HT1080 (cell line): ENCODE measurements around the gene NLGN1. TPM values are rescaled to one million over a fixed set of nuclear protein-coding genes. Genes with fewer than 3 reads are reported as not detected.

Source experiments
- DNase-seq: peaks from one replicate; pipeline ENCODE4 v3.0.0-alpha.2; 2015; ENCODE audit warnings: low read depth
- total RNA-seq: library from RNA; depleted of rRNA; stranded (reverse); fragments of >200 nt; shearing (Covaris generic); gene quantifications from 2 replicates; pipeline ENCODE4 v1.2.3, GENCODE V29; 2014

The NLGN1 gene
- total RNA-seq, 1 experiment from 2014 or later: 1.6 TPM

- DNase-seq: no peak
These were observed 235.4 kb downstream of the NLGN1 start for GRCh38 chr3:173632945-173633344.

DNA sequence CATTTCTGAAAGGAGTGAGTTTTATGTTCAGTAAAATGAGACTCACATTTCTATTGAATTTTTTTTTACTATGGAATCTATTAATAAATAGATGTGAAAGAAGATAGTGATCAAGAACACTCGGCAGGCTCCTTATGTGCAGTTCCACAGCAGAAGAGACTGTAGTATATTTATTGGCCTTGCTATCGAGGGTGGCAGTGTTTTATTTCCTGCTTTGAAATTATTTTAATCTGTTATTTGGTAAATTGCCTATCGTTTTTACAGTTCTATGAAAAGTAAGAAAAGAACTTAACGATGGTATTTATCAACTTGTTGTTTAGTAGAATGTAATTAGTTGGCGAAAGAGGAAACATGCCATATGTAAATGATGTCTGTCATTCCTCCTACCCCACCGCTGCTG is 238.3 kb downstream of the NLGN1 start:
- DNase-seq: no peak

GRCh38 chr3:173639098-173639497 is 241.6 kb downstream of the NLGN1 start:
- DNase-seq: no peak

DNA sequence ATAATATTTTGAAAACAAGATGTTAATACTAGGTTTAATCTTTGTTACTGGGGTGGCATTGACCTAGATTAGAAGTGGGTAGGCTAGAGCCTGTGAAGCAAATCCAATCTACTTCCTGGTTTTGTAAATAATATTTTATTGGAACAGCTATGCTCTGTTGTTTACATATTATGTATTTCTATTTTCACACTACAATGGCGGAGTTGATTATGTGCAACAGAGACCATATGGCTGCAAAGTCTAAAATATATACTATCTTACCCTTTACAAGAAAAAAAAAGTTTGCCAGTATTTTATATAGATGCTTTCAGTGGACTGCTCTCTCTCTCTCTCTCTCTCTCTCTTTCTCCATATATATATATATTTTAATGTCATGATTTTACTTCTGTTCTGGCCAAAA is 244.2 kb downstream of the NLGN1 start:
- DNase-seq: no peak

GRCh38 chr3:173644086-173645082 is 246.8 kb downstream of the NLGN1 start:
- DNase-seq: no peak

- no peak for DNase-seq
These were observed 253.1 kb downstream of the NLGN1 start for GRCh38 chr3:173650596-173650995.

DNA sequence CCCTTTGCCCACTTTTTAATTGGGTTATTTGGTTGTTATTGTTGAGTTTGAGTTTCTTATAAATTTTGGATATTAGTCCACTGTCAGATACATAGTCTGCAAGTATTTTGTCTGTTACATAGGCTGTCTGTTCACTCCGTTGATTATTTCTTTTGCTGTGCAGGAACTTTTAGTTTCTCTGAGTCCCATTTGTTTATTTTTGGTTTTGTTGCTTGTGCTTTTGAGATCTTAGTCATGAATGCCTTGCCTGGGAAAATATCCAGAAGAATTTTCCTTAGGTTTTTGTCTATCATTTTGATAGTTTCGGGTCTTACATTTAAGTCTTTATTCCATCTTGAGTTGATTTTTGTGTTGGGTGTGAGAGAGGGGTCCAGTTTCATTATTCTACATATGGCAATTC is 254.5 kb downstream of the NLGN1 start:
- DNase-seq: no peak

- peak; percentile 74 for DNase-seq
These were observed 256.2 kb downstream of the NLGN1 start for GRCh38 chr3:173653781-173654180.

- DNase-seq: no peak
These were observed 262.4 kb downstream of the NLGN1 start for GRCh38 chr3:173659972-173660371.

GRCh38 chr3:173660645-173661299 is 263.2 kb downstream of the NLGN1 start:
- DNase-seq: peak; percentile 71

- DNase-seq: no peak
These were observed 266.2 kb downstream of the NLGN1 start for GRCh38 chr3:173663696-173664111.

DNA sequence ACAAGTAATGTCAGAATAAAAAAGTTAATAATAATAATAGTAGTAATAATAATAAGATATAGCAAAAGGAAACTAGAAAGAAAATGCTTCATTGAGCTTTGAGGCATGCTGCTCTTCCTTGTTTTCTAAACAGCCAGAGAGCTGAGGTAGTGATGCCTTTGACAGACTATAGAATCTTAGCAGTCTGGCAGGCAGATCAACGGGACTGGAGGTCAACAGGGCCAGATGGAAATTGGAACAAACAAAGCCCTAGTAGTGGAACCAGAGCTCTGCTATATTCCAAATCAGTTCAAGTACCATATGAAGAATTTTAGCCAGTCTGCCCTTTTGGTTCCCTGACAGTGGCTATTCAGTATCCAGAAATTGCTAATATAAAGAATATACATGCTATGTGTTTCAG is 278.6 kb downstream of the NLGN1 start:
- no peak for DNase-seq

- DNase-seq: no peak
These were observed 283.7 kb downstream of the NLGN1 start for GRCh38 chr3:173681188-173681678.

DNA sequence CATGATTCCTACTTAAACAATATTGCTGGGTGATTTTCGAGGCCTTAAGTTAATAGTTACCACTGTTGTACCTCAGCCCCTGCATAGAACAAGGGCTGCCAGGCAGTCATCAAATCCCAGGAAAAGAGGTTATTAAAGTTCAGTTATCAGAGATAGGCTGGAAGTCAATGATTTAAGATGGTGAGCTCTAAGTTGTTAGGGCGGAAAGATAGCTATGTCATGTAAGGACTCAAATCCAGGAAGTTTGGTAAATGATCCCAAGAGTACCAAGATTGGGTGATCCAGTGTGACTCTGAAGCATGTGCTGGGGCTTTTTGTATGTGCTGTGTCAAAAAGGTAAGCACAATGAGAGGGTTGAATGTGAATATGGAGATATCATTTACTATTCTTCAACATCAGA is 287.9 kb downstream of the NLGN1 start:
- DNase-seq: no peak

- DNase-seq: no peak
These were observed 290.8 kb downstream of the NLGN1 start for GRCh38 chr3:173688216-173688842.

GRCh38 chr3:173690542-173691180 is 293.1 kb downstream of the NLGN1 start:
- DNase-seq: no peak

DNA sequence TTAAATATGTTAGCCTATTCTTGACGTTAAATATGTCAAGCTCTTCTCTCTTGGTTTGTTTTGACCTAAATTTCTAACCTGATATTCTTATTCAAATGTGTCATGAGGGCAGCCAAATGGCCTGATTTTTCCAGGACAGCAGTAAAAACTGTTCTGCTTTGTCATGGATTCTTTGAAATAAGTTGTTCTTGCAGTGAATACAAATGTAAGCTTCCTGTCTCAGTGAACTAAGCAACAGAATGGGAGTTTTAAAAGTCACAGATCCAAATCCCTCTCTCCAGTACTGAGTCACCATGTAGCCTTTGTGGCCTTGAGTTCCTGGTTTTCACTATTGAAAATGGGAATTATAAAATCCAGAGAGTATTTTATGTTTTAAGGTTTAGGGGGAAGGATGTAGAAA is 301.8 kb downstream of the NLGN1 start:
- DNase-seq: no peak

- no peak for DNase-seq
These were observed 302.8 kb downstream of the NLGN1 start for GRCh38 chr3:173700336-173700735.

DNA sequence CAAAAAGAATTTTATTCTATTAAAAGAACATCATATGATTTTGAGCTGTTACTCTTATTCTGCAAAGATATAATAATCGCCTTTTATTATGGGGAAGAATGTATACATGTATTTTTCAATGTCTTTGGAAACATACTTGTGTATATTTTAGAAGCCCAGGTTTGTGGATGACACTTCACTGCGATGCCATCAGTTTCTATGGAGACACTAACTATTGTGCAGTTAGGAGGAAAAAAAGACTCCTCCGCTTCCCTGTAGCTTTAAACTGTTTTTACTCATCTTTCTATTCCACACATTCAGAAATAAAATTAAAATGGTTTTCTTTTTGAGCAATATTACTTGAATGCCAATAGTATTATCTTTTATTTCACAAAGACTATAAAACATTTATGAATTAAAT is 305.0 kb downstream of the NLGN1 start:
- no peak for DNase-seq

DNA sequence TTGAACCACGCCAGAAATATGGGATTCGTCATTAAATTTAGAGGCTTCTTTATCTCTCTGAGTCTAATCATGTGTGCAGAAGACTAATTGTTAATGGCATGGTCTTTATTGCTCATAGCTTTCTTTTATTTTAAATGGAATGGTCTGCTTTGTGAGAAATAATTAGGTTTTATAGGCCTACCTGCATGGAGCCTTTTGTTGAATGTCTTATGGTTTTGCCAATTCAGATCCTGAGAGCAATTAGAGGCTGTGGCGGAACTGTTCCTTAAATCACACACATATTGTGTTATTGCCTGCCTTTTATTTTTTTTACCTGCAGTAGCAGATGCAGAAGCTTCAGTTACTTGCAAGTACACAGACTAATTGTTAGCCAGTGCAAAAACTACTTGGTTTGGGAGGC is 306.2 kb downstream of the NLGN1 start:
- DNase-seq: no peak

DNA sequence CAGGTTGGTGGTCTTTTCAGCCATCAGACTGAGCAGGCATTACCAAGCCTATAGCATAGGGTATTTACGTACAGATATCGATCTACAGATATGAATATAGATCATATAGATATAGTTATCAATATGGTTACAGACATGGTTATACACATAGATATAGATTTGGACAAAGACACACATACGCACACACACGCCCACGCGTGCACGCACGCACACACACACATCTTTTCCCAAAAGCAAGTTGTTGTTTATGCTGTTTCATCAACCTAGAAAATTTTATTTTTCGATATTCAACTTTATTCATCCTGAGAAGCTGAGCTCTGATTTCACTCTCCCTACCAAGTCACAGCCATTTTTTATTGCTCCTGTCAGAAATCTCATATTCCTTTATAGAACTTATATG is 309.1 kb downstream of the NLGN1 start:
- DNase-seq: no peak
